K562 (cell line): Measurements from ENCODE around the gene ASCL2. TPM values are rescaled to one million over a fixed set of nuclear protein-coding genes. Genes with fewer than 3 reads are reported as not detected.

Experiments used
- ATAC-seq: fragments of 200-7000 bp; cut with Tn5 transposase; 3 replicates; pipeline ENCODE4 v1.9.1; 2020; ENCODE audit warnings: moderate library complexity
- BruUV-seq: library from RNA; stranded (reverse); fragments of 400-500 nt; replicated peaks from 2 replicates; lab custom pipeline; 2021; lab: Mats Ljungman, UMichigan
- CTCF ChIA-PET: fragments of 300-600 bp; formaldehyde crosslinking; extraction: SDS; loops from one replicate; lab custom pipeline; 2021; ENCODE audit warnings: low intra/inter-chr PET ratio; lab: Yijun Ruan, JAX
- POLR2A ChIA-PET: fragments of 300-600, 350-650 bp; sonication (Branson Sonifier 250); formaldehyde crosslinking; extraction: SDS; loops from one replicate; lab custom pipeline; 2021; ENCODE audit warnings: antibody characterized with exemption, inconsistent platforms; lab: Yijun Ruan, JAX
- DNase-seq, 4 experiments: peaks; one replicate each; pipeline versions ENCODE4 v3.0.0 to v3.0.0-alpha.2; 2011 to 2018; ENCODE audit warnings: low spot score in 3 of 4, mixed read lengths in 3 of 4; ENCODE audit errors: extremely low read depth in 1 of 4
- FAIRE-seq: peaks from 2 replicates; lab custom pipeline; 2011; peaks lifted over from hg19 to GRCh38; lab: Jason Lieb, UNC
- H2AFZ ChIP-seq: 2 replicates; pipeline ENCODE4 v1.6.0; 2011; ENCODE audit warnings: low read depth, low read length, control low read depth, inconsistent platforms
- H3K27ac ChIP-seq: fragments of 200-600 bp; 3 replicates; pipeline ENCODE4 v1.8.0; 2011; ENCODE audit warnings: low read depth, mild to moderate bottlenecking, control low read depth, inconsistent platforms, low read length, moderate library complexity, mixed read lengths; ENCODE audit errors: extremely low read depth
- H3K27me3 ChIP-seq, 2 experiments: fragments of 300-600 bp in 1 of 2; 2 replicates in 1 of 2; 3 replicates in 1 of 2; pipeline versions ENCODE4 v1.6.0 to v1.8.0; 2011; ENCODE audit warnings: inconsistent platforms in 2 of 2, low read length in 2 of 2, mild to moderate bottlenecking in 1 of 2, mixed read lengths in 1 of 2, moderate library complexity in 1 of 2; ENCODE audit not compliant: control insufficient read depth in 2 of 2, insufficient read depth in 2 of 2
- H3K36me3 ChIP-seq: fragments of 300-600 bp; 3 replicates; pipeline ENCODE4 v1.8.0; 2011; ENCODE audit warnings: mild to moderate bottlenecking, low read length, inconsistent platforms; ENCODE audit not compliant: control insufficient read depth, insufficient read depth
- H3K4me1 ChIP-seq, 2 experiments: fragments of 200-600 bp in 1 of 2; replicated peaks in 1 of 2; 2 replicates in 1 of 2; 3 replicates in 1 of 2; pipeline versions ENCODE4 v1.5.1 to v1.8.0; 2011; ENCODE audit warnings: inconsistent platforms in 2 of 2, low read length in 2 of 2, mild to moderate bottlenecking in 1 of 2, mixed read lengths in 1 of 2, moderate library complexity in 1 of 2; ENCODE audit not compliant: control insufficient read depth in 2 of 2, insufficient read depth in 2 of 2
- H3K4me2 ChIP-seq: 2 replicates; pipeline ENCODE4 v1.6.1; 2011; ENCODE audit warnings: low read length, control low read depth, inconsistent platforms, mixed read lengths; ENCODE audit not compliant: insufficient read depth
- H3K4me3 ChIP-seq: fragments of 200-600 bp; sonication (generic), shearing (Covaris generic); 2 replicates; pipeline ENCODE4 v1.5.1; 2016; ENCODE audit warnings: control low read depth, inconsistent platforms
- H3K79me2 ChIP-seq: fragments of 200-600 bp; 3 replicates; pipeline ENCODE4 v1.8.0; 2011; ENCODE audit warnings: low read length, inconsistent platforms; ENCODE audit not compliant: control insufficient read depth, insufficient read depth
- H3K9ac ChIP-seq, 2 experiments: 2 replicates each; pipeline versions ENCODE4 v1.6.0 to v1.6.1; 2011; ENCODE audit warnings: low read depth in 2 of 2, low read length in 2 of 2, control low read depth in 1 of 2, inconsistent platforms in 1 of 2, mild to moderate bottlenecking in 1 of 2, mixed read lengths in 1 of 2; ENCODE audit not compliant: insufficient read depth in 1 of 2
- H3K9me1 ChIP-seq: one replicate; pipeline ENCODE4 v1.6.0; 2011; ENCODE audit warnings: inconsistent platforms, mild to moderate bottlenecking, low read length, moderate library complexity; ENCODE audit not compliant: control insufficient read depth, insufficient read depth
- H3K9me3 ChIP-seq: replicated peaks from 2 replicates; pipeline ENCODE4 v1.5.1; 2011; ENCODE audit warnings: low read depth, low read length, inconsistent platforms; ENCODE audit not compliant: control insufficient read depth, insufficient read depth
- H4K20me1 ChIP-seq: replicated peaks from 2 replicates; pipeline ENCODE4 v1.6.1; 2011; ENCODE audit warnings: low read length, inconsistent platforms, mixed read lengths; ENCODE audit not compliant: control insufficient read depth, insufficient read depth
- FIP1L1 ChIP-seq: fragments of 200-400 bp; formaldehyde crosslinking; IDR thresholded peaks from 2 replicates; pipeline ENCODE4 v1.6.1; 2018; ENCODE audit warnings: mild to moderate bottlenecking, low read depth, low read length; ENCODE audit not compliant: poor library complexity, severe bottlenecking
- GABPB1 ChIP-seq: sonication (generic); formaldehyde crosslinking; IDR thresholded peaks from 2 replicates; pipeline ENCODE4 v1.8.0; 2022; ENCODE audit warnings: mild to moderate bottlenecking, missing genetic modification reagents
- HMBOX1 ChIP-seq: sonication (generic); IDR thresholded peaks from 2 replicates; pipeline ENCODE4 v1.6.1; 2016
- NCOR1 ChIP-seq: fragments of 450-650 bp; IDR thresholded peaks from 2 replicates; pipeline ENCODE4 v1.6.1; 2016; ENCODE audit warnings: mild to moderate bottlenecking, moderate library complexity
- NFIX ChIP-seq: fragments of 250-450 bp; sonication (Bioruptor Pico); IDR thresholded peaks from 2 replicates; pipeline ENCODE4 v1.4.0; 2020; ENCODE audit warnings: low read depth, mild to moderate bottlenecking, moderate library complexity
- PHF8 ChIP-seq: fragments of 200-600 bp; sonication (generic); IDR thresholded peaks from 2 replicates; pipeline ENCODE4 v1.6.1; 2012; ENCODE audit warnings: mixed run types, mild to moderate bottlenecking, inconsistent platforms, low read length, moderate library complexity, borderline replicate concordance
- PREB ChIP-seq: sonication (generic); formaldehyde crosslinking; IDR thresholded peaks from 2 replicates; pipeline ENCODE4 v1.8.1; 2023; ENCODE audit warnings: mild to moderate bottlenecking, missing genetic modification reagents
- RFX1 ChIP-seq: fragments of 450-650 bp; IDR thresholded peaks from 2 replicates; pipeline ENCODE4 v1.6.1; 2016; ENCODE audit warnings: mild to moderate bottlenecking, moderate library complexity
- SNRNP70 ChIP-seq: fragments of 200-400 bp; formaldehyde crosslinking; optimal IDR thresholded peaks from 2 replicates; pipeline ENCODE3; 2017; ENCODE audit warnings: low read depth, low read length
- STAT5A ChIP-seq: IDR thresholded peaks from 2 replicates; pipeline ENCODE4 v1.6.1; 2012; ENCODE audit warnings: low read length, inconsistent platforms, borderline replicate concordance
- YBX1 ChIP-seq: fragments of 450-650 bp; IDR thresholded peaks from 2 replicates; pipeline ENCODE4 v1.7.1; 2016; ENCODE audit warnings: mild to moderate bottlenecking
- ZEB2 ChIP-seq: fragments of 450-650 bp; IDR thresholded peaks from 2 replicates; pipeline ENCODE4 v1.6.1; 2016
- ZNF707 ChIP-seq: fragments of 250-450 bp; sonication (Bioruptor Pico); conservative IDR thresholded peaks from 2 replicates; pipeline ENCODE4 v1.8.0; 2022; ENCODE audit warnings: inconsistent platforms, mild to moderate bottlenecking, moderate library complexity
- WGBS: fragments of 100-300 bp; shearing (Covaris generic); methylation state at CpG from one replicate; pipeline ENCODE4 v1.1.6; 2016; ENCODE audit warnings: low coverage, mixed read lengths; ENCODE audit not compliant: insufficient coverage; ENCODE audit errors: missing lambda C conversion rate; 5-methylcytosine and 5-hydroxymethylcytosine counted together
- in situ Hi-C: fragments of 300-500 bp; cut with MboI; formaldehyde crosslinking; loops from 4 replicates; pipeline ENCODE4 v1.15.0; 2018; ENCODE audit warnings: inconsistent platforms, mixed read lengths
- intact Hi-C: fragments of 100-400 bp; cut with micrococcal nuclease; formaldehyde crosslinking; loops from 2 replicates; pipeline ENCODE4 v1.14.2; 2022
- polyA plus RNA-seq, 8 experiments: library from polyadenylated mRNA; depleted of rRNA in 4 of 8; stranded (reverse) in 5 of 8; unstranded in 3 of 8; fragments of >200 nt; fragmentation: Nextera tagmentation in 2 of 8; fragmentation: Illumina TruSeq in 1 of 8; extraction: Ambion mirVana in 2 of 8; extraction: Trizol in 1 of 8; gene quantifications; 2 replicates each; pipeline versions ENCODE4 v1.2.1 to v1.2.3, GENCODE V29; 2011 to 2014; ENCODE audit warnings: inconsistent platforms in 1 of 8, missing spikeins in 1 of 8
- total RNA-seq, 7 experiments: library from RNA; depleted of rRNA in 6 of 7; stranded (reverse); fragments of >200 nt in 6 of 7; fragmentation: Illumina TruSeq in 2 of 7; extraction: Trizol in 2 of 7; gene quantifications; 2 replicates each; pipeline versions ENCODE4 v1.2.1 to v1.2.3, GENCODE V29; 2011 to 2021; ENCODE audit warnings: low replicate concordance in 1 of 7

The ASCL2 gene
- total and polyA plus RNA-seq, 9 of the 15 experiments (the other 6 are each of a cell fraction or from before 2014, with no cell fraction given), result 0.11 to 1.4 (median 0.36) TPM; not detected in 2

- no peaks in the 10 kb centered on the region for H3K79me2 ChIP-seq
- no peak overlapping the region for H3K27ac ChIP-seq
- H3K4me2 ChIP-seq, result no peak overlapping the region
- BruUV-seq, result no TSS peak
- DNase-seq (no peak), ATAC-seq (no peak), FAIRE-seq (no peak)
- no peak overlapping the region for H3K4me3 ChIP-seq
- intact Hi-C loops, result no loop called here
- no peaks in the 10 kb centered on the region for H4K20me1 ChIP-seq
- no peaks in the 10 kb centered on the region for H3K36me3 ChIP-seq
- no peak overlapping the region for H2AFZ ChIP-seq
- POLR2A ChIA-PET, result no interaction called here
- no peaks in the 10 kb centered on the region for H3K9me3 ChIP-seq
- in situ Hi-C loops, result no loop called here
- WGBS, result 0% methylated on average over 3 of the region's 3 CpGs
- H3K9me1 ChIP-seq, result no peaks in the 10 kb centered on the region
- CTCF ChIA-PET, result interaction anchor here (0.6 kb wide), 1 partner anchor 481 kb away, joined by 3 read pairs; no protein-coding TSS in a partner anchor
- peaks cover 0 to 16% of the 10 kb centered on the region in 2 experiments; a peak in 2 of 5 replicates for H3K4me1 ChIP-seq
- no peak overlapping the region for H3K9ac ChIP-seq
- H3K27me3 ChIP-seq, result peaks cover 0 to 36% of the 10 kb centered on the region in 2 experiments; a peak in 4 of 5 replicates
- TF ChIP-seq RFX1 (no peak), ZNF707 (CRISPR knock-in tag) (peak; percentile 70), YBX1 (no peak), SNRNP70 (no peak), PREB (CRISPR knock-in tag) (no peak), HMBOX1 (peak; percentile 91), ZEB2 (no peak), PHF8 (no peak), GABPB1 (CRISPR knock-in tag) (no peak), STAT5A (no peak), NFIX (CRISPR knock-in tag) (no peak), FIP1L1 (no peak), NCOR1 (no peak)
Measured at GRCh38 chr11:2220173-2220771, 50.1 kb downstream of the ASCL2 start.
